Peyer's patch (tissue), 4 donors: ENCODE data around the gene HCRTR2. TPM values are rescaled to one million over a fixed set of nuclear protein-coding genes. Genes with fewer than 3 reads are reported as not detected.
"Not testable (repeated sequence)": the region's sequence is repeated elsewhere in the genome, so short reads cannot be mapped to it uniquely, and the experiment has no call there.

Experiments
- DNase-seq, 3 donors: peaks; one replicate each; pipeline ENCODE4 v3.0.0-alpha.2; 2017 to 2019
- H3K27ac ChIP-seq, 4 donors: fragments of 200-600 bp; sonication (generic); one replicate each; pipeline ENCODE4 v1.5.1; 2016 to 2019
- H3K27me3 ChIP-seq, 2 donors: fragments of 200-600 bp; sonication (generic); one replicate each; pipeline ENCODE4 v1.5.1; 2019
- H3K36me3 ChIP-seq, 3 donors: fragments of 200-600 bp; sonication (generic); one replicate each; pipeline ENCODE4 v1.5.1; 2016 to 2019
- H3K4me1 ChIP-seq, 4 donors: fragments of 200-600 bp; sonication (generic); one replicate each; pipeline ENCODE4 v1.5.1; 2016 to 2019
- H3K4me3 ChIP-seq, 4 donors: fragments of 200-600 bp; sonication (generic); 1 replicate in 3 of 4; 2 replicates in 1 of 4; pipeline ENCODE4 v1.5.1; 2016 to 2019; ENCODE audit warnings: mild to moderate bottlenecking in 1 of 4
- H3K9me3 ChIP-seq, 4 donors: fragments of 200-600 bp; sonication (generic); one replicate each; pipeline ENCODE4 v1.5.1; 2016 to 2019; ENCODE audit warnings: mild to moderate bottlenecking in 1 of 4
- POLR2A ChIP-seq, 2 donors: fragments of 450-650 bp; IDR thresholded peaks; one replicate each; pipeline ENCODE4 v1.5.1; 2017; ENCODE audit warnings: antibody characterized with exemption in 2 of 2, mild to moderate bottlenecking in 2 of 2, moderate library complexity in 2 of 2
- total RNA-seq, 4 donors: library from RNA; depleted of rRNA; stranded (reverse); fragments of >200 nt; gene quantifications; one replicate each; pipeline ENCODE4 v1.1.0, GENCODE V29; 2016
- TF ChIP-seq, protein P1 (sequence below), 6 experiments: fragments of 450-650 bp in 4 of 6; fragments of 200-600 bp in 2 of 6; sonication (generic) in 1 of 6; IDR thresholded peaks; one replicate each; pipeline ENCODE4 v1.5.1; 2017 to 2019; ENCODE audit warnings: antibody characterized with exemption in 6 of 6, mild to moderate bottlenecking in 3 of 6, moderate library complexity in 1 of 6

HCRTR2 gene
- total RNA-seq, 4 donors from 2014 or later = not detected

DNA sequence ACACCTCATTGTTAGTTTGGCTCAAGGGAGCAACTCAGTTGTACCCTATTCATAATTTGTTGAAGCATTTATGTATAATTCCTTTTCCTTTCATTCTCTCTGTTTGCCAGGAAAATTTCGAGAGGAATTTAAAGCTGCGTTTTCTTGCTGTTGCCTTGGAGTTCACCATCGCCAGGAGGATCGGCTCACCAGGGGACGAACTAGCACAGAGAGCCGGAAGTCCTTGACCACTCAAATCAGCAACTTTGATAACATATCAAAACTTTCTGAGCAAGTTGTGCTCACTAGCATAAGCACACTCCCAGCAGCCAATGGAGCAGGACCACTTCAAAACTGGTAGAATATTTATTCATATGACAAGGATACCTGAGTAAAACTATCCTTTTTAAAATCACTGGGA, 107.8 kb downstream of the HCRTR2 start:
- no peak overlapping the region for H3K4me3 ChIP-seq
- no peaks in the 10 kb centered on the region for H3K9me3 ChIP-seq
- no peaks in the 10 kb centered on the region for H3K36me3 ChIP-seq
- no peaks in the 10 kb centered on the region for H3K27me3 ChIP-seq
- no peak for DNase-seq
- H3K4me1 ChIP-seq = no peaks in the 10 kb centered on the region
- TF ChIP-seq, protein P1, sequence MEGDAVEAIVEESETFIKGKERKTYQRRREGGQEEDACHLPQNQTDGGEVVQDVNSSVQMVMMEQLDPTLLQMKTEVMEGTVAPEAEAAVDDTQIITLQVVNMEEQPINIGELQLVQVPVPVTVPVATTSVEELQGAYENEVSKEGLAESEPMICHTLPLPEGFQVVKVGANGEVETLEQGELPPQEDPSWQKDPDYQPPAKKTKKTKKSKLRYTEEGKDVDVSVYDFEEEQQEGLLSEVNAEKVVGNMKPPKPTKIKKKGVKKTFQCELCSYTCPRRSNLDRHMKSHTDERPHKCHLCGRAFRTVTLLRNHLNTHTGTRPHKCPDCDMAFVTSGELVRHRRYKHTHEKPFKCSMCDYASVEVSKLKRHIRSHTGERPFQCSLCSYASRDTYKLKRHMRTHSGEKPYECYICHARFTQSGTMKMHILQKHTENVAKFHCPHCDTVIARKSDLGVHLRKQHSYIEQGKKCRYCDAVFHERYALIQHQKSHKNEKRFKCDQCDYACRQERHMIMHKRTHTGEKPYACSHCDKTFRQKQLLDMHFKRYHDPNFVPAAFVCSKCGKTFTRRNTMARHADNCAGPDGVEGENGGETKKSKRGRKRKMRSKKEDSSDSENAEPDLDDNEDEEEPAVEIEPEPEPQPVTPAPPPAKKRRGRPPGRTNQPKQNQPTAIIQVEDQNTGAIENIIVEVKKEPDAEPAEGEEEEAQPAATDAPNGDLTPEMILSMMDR (IDR thresholded peaks at IDR 0.05) = no peak
- TF ChIP-seq POLR2A (IDR thresholded peaks at IDR 0.05) = no peak
- H3K27ac ChIP-seq = no peak overlapping the region

- Histone ChIP-seq H3K27me3 (no peaks in the 10 kb centered on the region), H3K27ac (no peak overlapping the region), H3K4me1 (no peaks in the 10 kb centered on the region), H3K4me3 (no peak overlapping the region), H3K9me3 (no peaks in the 10 kb centered on the region), H3K36me3 (no peaks in the 10 kb centered on the region)
- DNase-seq = no peak
- no peak for TF ChIP-seq POLR2A (IDR thresholded peaks at IDR 0.05)
- TF ChIP-seq, protein P1 (IDR thresholded peaks at IDR 0.05) = no peak
Observed at GRCh38 chr6:55286824-55287223, 112.5 kb downstream of the HCRTR2 start.

DNA sequence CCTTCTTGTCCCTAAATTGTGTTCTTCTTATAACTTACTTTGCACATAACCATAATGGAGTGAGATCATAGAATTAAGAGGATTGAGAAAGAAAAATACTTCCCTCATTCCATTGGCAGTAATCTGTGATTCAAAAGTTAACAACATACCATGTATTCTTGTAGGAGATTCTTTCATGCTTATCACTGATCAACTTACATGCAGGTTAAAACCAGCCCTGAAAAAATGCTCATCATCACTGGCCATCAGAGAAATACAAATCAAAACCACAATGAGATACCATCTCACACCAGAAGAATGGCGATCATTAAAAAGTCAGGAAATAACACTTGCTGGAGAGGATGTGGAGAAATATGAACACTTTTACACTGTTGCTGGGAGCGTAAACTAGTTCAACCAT, 116.4 kb downstream of the HCRTR2 start:
- TF ChIP-seq POLR2A (IDR thresholded peaks at IDR 0.05) = no peak
- TF ChIP-seq, protein P1 (IDR thresholded peaks at IDR 0.05) = no peak
- no peak for DNase-seq
- Histone ChIP-seq H3K4me3 (no peak overlapping the region), H3K36me3 (no peaks in the 10 kb centered on the region), H3K27ac (no peak overlapping the region), H3K27me3 (no peaks in the 10 kb centered on the region), H3K9me3 (no peaks in the 10 kb centered on the region), H3K4me1 (no peaks in the 10 kb centered on the region)

- Histone ChIP-seq H3K27me3 (no peaks in the 10 kb centered on the region), H3K36me3 (no peaks in the 10 kb centered on the region), H3K4me1 (no peaks in the 10 kb centered on the region), H3K27ac (no peak overlapping the region), H3K4me3 (no peak overlapping the region), H3K9me3 (no peaks in the 10 kb centered on the region)
- DNase-seq = no peak
- no peak for TF ChIP-seq POLR2A (IDR thresholded peaks at IDR 0.05)
- TF ChIP-seq, protein P1 (IDR thresholded peaks at IDR 0.05) = peak in 1 of 6 experiments; percentile 7
Observed at GRCh38 chr6:55293116-55293515, 118.8 kb downstream of the HCRTR2 start.

- H3K9me3 ChIP-seq, H3K27me3 ChIP-seq: not testable (repeated sequence)
Observed at GRCh38 chr6:55297214-55297613, 122.9 kb downstream of the HCRTR2 start.

GRCh38 chr6:55299286-55299985, 125.1 kb downstream of the HCRTR2 start:
- no peak overlapping the region for H3K27ac ChIP-seq
- DNase-seq = no peak
- no peak overlapping the region for H3K4me3 ChIP-seq
- H3K36me3 ChIP-seq = no peaks in the 10 kb centered on the region
- no peaks in the 10 kb centered on the region for H3K9me3 ChIP-seq
- H3K4me1 ChIP-seq = no peaks in the 10 kb centered on the region
- TF ChIP-seq, protein P1 (IDR thresholded peaks at IDR 0.05) = no peak
- no peaks in the 10 kb centered on the region for H3K27me3 ChIP-seq

More at GRCh38 chr6:55297214-55297613, 122.9 kb downstream of the HCRTR2 start:
- not testable (repeated sequence) for DNase-seq, H3K4me3 ChIP-seq, H3K36me3 ChIP-seq, H3K4me1 ChIP-seq, H3K27ac ChIP-seq
